ENCODE results near the gene LRFN2. TPM values are rescaled to one million over a fixed set of nuclear protein-coding genes. Genes with fewer than 3 reads are reported as not detected.

LRFN2 gene
- total RNA-seq, 1 donor from 2014 or later: 0.32 TPM

- FAIRE-seq: no peak
- H2AFZ ChIP-seq (ENCODE audit: low read depth, low read length): no peak overlapping the region
- no peaks in the 10 kb centered on the region for H4K20me1 ChIP-seq (ENCODE audit: insufficient read depth, low read length)
- H3K9ac ChIP-seq (ENCODE audit: low read length): no peak overlapping the region
- Mint-ChIP-seq H3K4me1 (ENCODE audit: low read depth, unreplicated experiment) (peaks cover 5% of the 10 kb centered on the region), H3K36me3 (ENCODE audit: low read depth, unreplicated experiment) (peaks cover 5% of the 10 kb centered on the region), H3K4me3 (ENCODE audit: unreplicated experiment) (no peak overlapping the region), H3K27ac (ENCODE audit: unreplicated experiment) (no peak overlapping the region), H3K27me3 (ENCODE audit: low read depth, unreplicated experiment) (peaks cover 14% of the 10 kb centered on the region), H3K9me3 (ENCODE audit: unreplicated experiment) (peaks cover 2% of the 10 kb centered on the region)
- no peak for DNase-seq (ENCODE audit: low read depth)
- no peak overlapping the region for H3K4me3 ChIP-seq (ENCODE audit: insufficient read depth, low read depth, low read length)
- H3K27ac ChIP-seq (ENCODE audit: low read depth, low read length): no peak overlapping the region
- H3K9me3 ChIP-seq (ENCODE audit: insufficient read depth, low read depth, low read length): no peaks in the 10 kb centered on the region
- H3K36me3 ChIP-seq (ENCODE audit: insufficient read depth, low read length): no peaks in the 10 kb centered on the region
- TF ChIP-seq EZH2 (IDR thresholded peaks at IDR 0.05; ENCODE audit: insufficient read depth, low read length): no peak
- TF ChIP-seq, protein P1, sequence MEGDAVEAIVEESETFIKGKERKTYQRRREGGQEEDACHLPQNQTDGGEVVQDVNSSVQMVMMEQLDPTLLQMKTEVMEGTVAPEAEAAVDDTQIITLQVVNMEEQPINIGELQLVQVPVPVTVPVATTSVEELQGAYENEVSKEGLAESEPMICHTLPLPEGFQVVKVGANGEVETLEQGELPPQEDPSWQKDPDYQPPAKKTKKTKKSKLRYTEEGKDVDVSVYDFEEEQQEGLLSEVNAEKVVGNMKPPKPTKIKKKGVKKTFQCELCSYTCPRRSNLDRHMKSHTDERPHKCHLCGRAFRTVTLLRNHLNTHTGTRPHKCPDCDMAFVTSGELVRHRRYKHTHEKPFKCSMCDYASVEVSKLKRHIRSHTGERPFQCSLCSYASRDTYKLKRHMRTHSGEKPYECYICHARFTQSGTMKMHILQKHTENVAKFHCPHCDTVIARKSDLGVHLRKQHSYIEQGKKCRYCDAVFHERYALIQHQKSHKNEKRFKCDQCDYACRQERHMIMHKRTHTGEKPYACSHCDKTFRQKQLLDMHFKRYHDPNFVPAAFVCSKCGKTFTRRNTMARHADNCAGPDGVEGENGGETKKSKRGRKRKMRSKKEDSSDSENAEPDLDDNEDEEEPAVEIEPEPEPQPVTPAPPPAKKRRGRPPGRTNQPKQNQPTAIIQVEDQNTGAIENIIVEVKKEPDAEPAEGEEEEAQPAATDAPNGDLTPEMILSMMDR (IDR thresholded peaks at IDR 0.05; ENCODE audit: insufficient read depth, low read depth, low read length): no peak
- H3K27me3 ChIP-seq (ENCODE audit: insufficient read depth, low read length): no peaks in the 10 kb centered on the region
- no peaks in the 10 kb centered on the region for H3K79me2 ChIP-seq (ENCODE audit: insufficient read depth, low read length)
- no peaks in the 10 kb centered on the region for H3K4me1 ChIP-seq (ENCODE audit: insufficient read depth, low read length)
- no peak overlapping the region for H3K4me2 ChIP-seq (ENCODE audit: low read length)
These were observed 186.4 kb downstream of the LRFN2 start for GRCh38 chr6:40400738-40401137.

- Histone ChIP-seq H3K79me2 (ENCODE audit: insufficient read depth, low read length) (no peaks in the 10 kb centered on the region), H2AFZ (ENCODE audit: low read depth, low read length) (no peak overlapping the region), H3K27me3 (ENCODE audit: insufficient read depth, low read length) (no peaks in the 10 kb centered on the region), H3K4me3 (ENCODE audit: insufficient read depth, low read depth, low read length) (no peak overlapping the region), H3K27ac (ENCODE audit: low read depth, low read length) (no peak overlapping the region), H3K4me1 (ENCODE audit: insufficient read depth, low read length) (no peaks in the 10 kb centered on the region), H3K36me3 (ENCODE audit: insufficient read depth, low read length) (no peaks in the 10 kb centered on the region), H3K4me2 (ENCODE audit: low read length) (no peak overlapping the region), H3K9ac (ENCODE audit: low read length) (no peak overlapping the region), H4K20me1 (ENCODE audit: insufficient read depth, low read length) (no peaks in the 10 kb centered on the region), H3K9me3 (ENCODE audit: insufficient read depth, low read depth, low read length) (no peaks in the 10 kb centered on the region)
- Mint-ChIP-seq H3K9me3 (ENCODE audit: unreplicated experiment) (peaks cover 2% of the 10 kb centered on the region), H3K4me3 (ENCODE audit: unreplicated experiment) (no peak overlapping the region), H3K36me3 (ENCODE audit: low read depth, unreplicated experiment) (peaks cover 5% of the 10 kb centered on the region), H3K27me3 (ENCODE audit: low read depth, unreplicated experiment) (peaks cover 13% of the 10 kb centered on the region), H3K4me1 (ENCODE audit: low read depth, unreplicated experiment) (peaks cover 5% of the 10 kb centered on the region), H3K27ac (ENCODE audit: unreplicated experiment) (peak overlapping the region; percentile 8)
- DNase-seq (ENCODE audit: low read depth) (no peak), FAIRE-seq (no peak)
- no peak for TF ChIP-seq EZH2 (IDR thresholded peaks at IDR 0.05; ENCODE audit: insufficient read depth, low read length)
These were observed 187.2 kb downstream of the LRFN2 start for GRCh38 chr6:40399888-40400457.

DNA sequence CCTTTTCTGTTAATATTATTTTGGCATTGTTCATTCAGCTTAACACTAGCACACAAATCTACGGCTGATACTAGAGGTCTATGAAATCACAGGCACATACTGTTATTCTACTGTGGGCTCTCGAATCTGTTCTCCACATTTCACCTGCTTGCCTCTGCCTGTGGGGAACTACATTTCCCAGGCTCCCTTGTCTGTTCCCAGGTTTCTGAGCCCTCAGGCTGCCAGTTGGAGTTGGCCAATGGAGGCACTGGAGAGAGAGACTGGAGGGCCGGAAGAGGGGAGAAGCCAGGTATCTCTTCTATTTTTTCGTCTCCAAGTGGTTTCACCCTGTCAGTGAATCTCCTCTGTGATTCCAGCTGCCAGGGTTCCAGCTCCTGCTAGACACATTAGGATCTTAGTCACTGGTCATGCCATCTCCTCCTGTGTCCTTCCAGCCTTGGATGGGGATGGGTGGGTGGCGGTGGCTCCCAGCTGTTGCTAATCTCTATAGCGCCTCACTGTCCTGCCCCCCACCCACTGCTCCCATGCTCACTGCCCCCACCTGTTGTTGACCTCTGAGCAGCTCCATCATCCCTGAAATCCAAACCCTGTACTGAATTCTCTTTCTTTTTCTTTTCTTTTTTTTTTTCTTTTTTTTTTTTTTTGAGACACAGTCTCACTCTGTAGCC is 188.2 kb downstream of the LRFN2 start:
- no peak for TF ChIP-seq EZH2 (IDR thresholded peaks at IDR 0.05; ENCODE audit: insufficient read depth, low read length)
- TF ChIP-seq, protein P1 (IDR thresholded peaks at IDR 0.05; ENCODE audit: insufficient read depth, low read depth, low read length): no peak
- Mint-ChIP-seq H3K27ac (ENCODE audit: unreplicated experiment) (no peak overlapping the region), H3K9me3 (ENCODE audit: unreplicated experiment) (peaks cover 2% of the 10 kb centered on the region), H3K4me3 (ENCODE audit: unreplicated experiment) (no peak overlapping the region), H3K27me3 (ENCODE audit: low read depth, unreplicated experiment) (peaks cover 11% of the 10 kb centered on the region), H3K36me3 (ENCODE audit: low read depth, unreplicated experiment) (peaks cover 5% of the 10 kb centered on the region), H3K4me1 (ENCODE audit: low read depth, unreplicated experiment) (peaks cover 7% of the 10 kb centered on the region)
- H3K36me3 ChIP-seq (ENCODE audit: insufficient read depth, low read length): no peaks in the 10 kb centered on the region
- FAIRE-seq: no peak
- DNase-seq (ENCODE audit: low read depth): no peak
- no peak overlapping the region for H3K4me2 ChIP-seq (ENCODE audit: low read length)
- no peak overlapping the region for H3K27ac ChIP-seq (ENCODE audit: low read depth, low read length)
- H3K27me3 ChIP-seq (ENCODE audit: insufficient read depth, low read length): no peaks in the 10 kb centered on the region
- H3K9ac ChIP-seq (ENCODE audit: low read length): no peak overlapping the region
- H2AFZ ChIP-seq (ENCODE audit: low read depth, low read length): no peak overlapping the region
- H4K20me1 ChIP-seq (ENCODE audit: insufficient read depth, low read length): no peaks in the 10 kb centered on the region
- H3K9me3 ChIP-seq (ENCODE audit: insufficient read depth, low read depth, low read length): no peaks in the 10 kb centered on the region
- H3K4me3 ChIP-seq (ENCODE audit: insufficient read depth, low read depth, low read length): no peak overlapping the region
- H3K4me1 ChIP-seq (ENCODE audit: insufficient read depth, low read length): no peaks in the 10 kb centered on the region
- no peaks in the 10 kb centered on the region for H3K79me2 ChIP-seq (ENCODE audit: insufficient read depth, low read length)

Measured in astrocyte (in vitro differentiated cells and primary cell).